ENCODE results near the gene STAG2.

STAG2 gene

GRCh38 chrX:124028182-124028581, 66.7 kb downstream of the STAG2 start:
- Histone ChIP-seq H3K79me2 (ENCODE audit: insufficient read depth, low read length) (peaks cover 26% of the 10 kb centered on the region), H3K9me2 (replicated peaks; ENCODE audit: low read depth, low read length) (no peaks in the 10 kb centered on the region), H3K4me2 (ENCODE audit: low read depth, low read length, poor library complexity, severe bottlenecking) (no peak overlapping the region), H3K36me3 (ENCODE audit: insufficient read depth, low read length) (peaks cover 72% of the 10 kb centered on the region), H2AFZ (ENCODE audit: low read length) (no peak overlapping the region), H3K4me1 (ENCODE audit: insufficient read depth, low read length, poor library complexity, severe bottlenecking) (no peaks in the 10 kb centered on the region), H3K4me3 (ENCODE audit: low read length, poor library complexity, severe bottlenecking) (no peak overlapping the region), H3F3A (ENCODE audit: low read depth) (no peaks in the 10 kb centered on the region), H3K9ac (ENCODE audit: low read depth, low read length, poor library complexity, severe bottlenecking) (no peak overlapping the region), H3K9me3 (ENCODE audit: insufficient read depth, low read depth, low read length) (no peaks in the 10 kb centered on the region), H4K20me1 (ENCODE audit: insufficient read depth, low read length, poor library complexity, severe bottlenecking) (peaks cover 23% of the 10 kb centered on the region), H3K27me3 (ENCODE audit: insufficient read depth, low read length, poor library complexity, severe bottlenecking) (no peaks in the 10 kb centered on the region)
- TF ChIP-seq CTCF (conservative IDR thresholded peaks at IDR 0.05; ENCODE audit: low read length) (no peak), EZH2phosphoT487 (IDR thresholded peaks at IDR 0.05; ENCODE audit: borderline replicate concordance) (no peak)

- Histone ChIP-seq H3K4me3 (ENCODE audit: low read length, poor library complexity, severe bottlenecking) (no peak overlapping the region), H2AFZ (ENCODE audit: low read length) (no peak overlapping the region), H3K36me3 (ENCODE audit: insufficient read depth, low read length) (peaks cover 56% of the 10 kb centered on the region), H4K20me1 (ENCODE audit: insufficient read depth, low read length, poor library complexity, severe bottlenecking) (peaks cover 6% of the 10 kb centered on the region), H3K27me3 (ENCODE audit: insufficient read depth, low read length, poor library complexity, severe bottlenecking) (no peaks in the 10 kb centered on the region), H3K9me3 (ENCODE audit: insufficient read depth, low read depth, low read length) (no peaks in the 10 kb centered on the region), H3K4me2 (ENCODE audit: low read depth, low read length, poor library complexity, severe bottlenecking) (no peak overlapping the region), H3K79me2 (ENCODE audit: insufficient read depth, low read length) (peaks cover 11% of the 10 kb centered on the region; the same call in 1 of the 2 replicates), H3K9me2 (replicated peaks; ENCODE audit: low read depth, low read length) (no peaks in the 10 kb centered on the region), H3K9ac (ENCODE audit: low read depth, low read length, poor library complexity, severe bottlenecking) (no peak overlapping the region), H3F3A (ENCODE audit: low read depth) (no peaks in the 10 kb centered on the region), H3K4me1 (ENCODE audit: insufficient read depth, low read length, poor library complexity, severe bottlenecking) (no peaks in the 10 kb centered on the region)
- TF ChIP-seq CTCF (conservative IDR thresholded peaks at IDR 0.05; ENCODE audit: low read length) = no peak
- TF ChIP-seq EZH2phosphoT487 (IDR thresholded peaks at IDR 0.05; ENCODE audit: borderline replicate concordance) = no peak
Measured at GRCh38 chrX:124030520-124030919, 69.0 kb downstream of the STAG2 start.

- no peaks in the 10 kb centered on the region for H3K9me3 ChIP-seq (ENCODE audit: insufficient read depth, low read depth, low read length)
- H3K9me2 ChIP-seq (replicated peaks; ENCODE audit: low read depth, low read length) = no peaks in the 10 kb centered on the region
- TF ChIP-seq CTCF (conservative IDR thresholded peaks at IDR 0.05; ENCODE audit: low read length) (no peak), EZH2phosphoT487 (IDR thresholded peaks at IDR 0.05; ENCODE audit: borderline replicate concordance) (no peak)
- no peaks in the 10 kb centered on the region for H3K4me1 ChIP-seq (ENCODE audit: insufficient read depth, low read length, poor library complexity, severe bottlenecking)
- peaks cover 49% of the 10 kb centered on the region for H3K36me3 ChIP-seq (ENCODE audit: insufficient read depth, low read length)
- peaks cover 6% of the 10 kb centered on the region; the same call in 1 of the 2 replicates for H3K79me2 ChIP-seq (ENCODE audit: insufficient read depth, low read length)
- no peak overlapping the region for H3K4me2 ChIP-seq (ENCODE audit: low read depth, low read length, poor library complexity, severe bottlenecking)
- H3K9ac ChIP-seq (ENCODE audit: low read depth, low read length, poor library complexity, severe bottlenecking) = no peak overlapping the region
- H3K4me3 ChIP-seq (ENCODE audit: low read length, poor library complexity, severe bottlenecking) = no peak overlapping the region
- H2AFZ ChIP-seq (ENCODE audit: low read length) = no peak overlapping the region
- no peaks in the 10 kb centered on the region for H3K27me3 ChIP-seq (ENCODE audit: insufficient read depth, low read length, poor library complexity, severe bottlenecking)
- H4K20me1 ChIP-seq (ENCODE audit: insufficient read depth, low read length, poor library complexity, severe bottlenecking) = peaks cover 4% of the 10 kb centered on the region
- no peaks in the 10 kb centered on the region for H3F3A ChIP-seq (ENCODE audit: low read depth)
Measured at GRCh38 chrX:124033821-124034220, 72.3 kb downstream of the STAG2 start.
